Adrenal gland (tissue), 19 donors: Measurements from ENCODE around the gene MUC5B. TPM values are rescaled to one million over a fixed set of nuclear protein-coding genes. Genes with fewer than 3 reads are reported as not detected.
A peak's percentile ranks its signal among the peaks of the same experiment; 100 is the strongest.
"Not testable (repeated sequence)": the region's sequence is repeated elsewhere in the genome, so short reads cannot be mapped to it uniquely, and the experiment has no call there.

ENCODE experiments used
- DNase-seq, 7 donors: peaks; one replicate each; pipeline ENCODE4 v3.0.0-alpha.2; 2019 to 2020
- H3K27ac ChIP-seq, 5 donors: fragments of 200-600 bp; sonication (generic) in 4 of 5; 1 replicate in 3 of 5; 2 replicates in 2 of 5; pipeline versions ENCODE4 v1.5.1 to v1.8.0; 2016 to 2020; ENCODE audit warnings: mild to moderate bottlenecking in 1 of 5
- H3K27me3 ChIP-seq: fragments of 200-600 bp; 2 replicates; pipeline ENCODE4 v1.8.0; 2021
- H3K36me3 ChIP-seq, 2 donors: fragments of 200-600 bp; replicated peaks in 1 of 2; 1 replicate in 1 of 2; 2 replicates in 1 of 2; pipeline versions ENCODE4 v1.5.1 to v1.8.0; 2018 to 2022
- H3K4me1 ChIP-seq, 2 donors: fragments of 200-600 bp; replicated peaks in 1 of 2; 1 replicate in 1 of 2; 2 replicates in 1 of 2; pipeline versions ENCODE4 v1.5.1 to v1.8.0; 2018 to 2021
- H3K4me3 ChIP-seq, 4 donors: fragments of 200-600 bp; sonication (generic) in 3 of 4; one replicate each; pipeline ENCODE4 v1.5.1; 2016 to 2018
- H3K9me3 ChIP-seq, 3 donors: fragments of 200-600 bp; sonication (generic) in 1 of 3; replicated peaks in 1 of 3; 1 replicate in 2 of 3; 2 replicates in 1 of 3; pipeline versions ENCODE4 v1.5.1 to v1.8.0; 2016 to 2021
- POLR2A ChIP-seq, 2 donors: fragments of 450-650 bp; IDR thresholded peaks; one replicate each; pipeline ENCODE4 v1.6.1; 2017; ENCODE audit warnings: antibody characterized with exemption in 2 of 2, mild to moderate bottlenecking in 2 of 2, moderate library complexity in 1 of 2
- WGBS, 4 donors: extraction: QIAGEN DNeasy Blood & Tissue Kit in 2 of 4; methylation state at CpG; one replicate each; pipeline versions ENCODE4 v1.1.5 to v1.1.7; 2013 to 2017; 5-methylcytosine and 5-hydroxymethylcytosine counted together
- intact Hi-C, 2 donors: fragments of 100-400 bp; cut with DNase I; formaldehyde crosslinking; loops; one replicate each; pipeline versions ENCODE4 v1.14.1 to v1.15.0; 2022 to 2023
- long read RNA-seq, 10 donors: library from polyadenylated mRNA in 3 of 10; unstranded in 2 of 10; stranded (forward) in 1 of 10; transcript quantifications; one replicate each; pipeline ENCODE4 v2.0.0 and lab custom pipeline, GENCODE V29; 2021 to 2026
- polyA plus RNA-seq, 3 donors: library from polyadenylated mRNA; stranded (reverse); fragments of 200-250 nt in 2 of 3; fragments of 350-450 nt in 1 of 3; fragmentation: Illumina TruSeq in 1 of 3; extraction: RNeasy Lipid Tissue Mini Kit (QIAGEN cat#74804) in 1 of 3; gene quantifications; one replicate each; pipeline ENCODE4 v1.2.3, GENCODE V29; 2013 to 2014
- total RNA-seq, 9 donors: library from RNA; depleted of rRNA in 4 of 9; stranded (reverse); fragments of >200 nt in 4 of 9; fragments of 120-200 nt in 1 of 9; fragmentation: NEBNext Ultra II Directional in 1 of 9; extraction: Animal tissue kit (Norgen Biotek cat#: 25700) in 1 of 9; gene quantifications; one replicate each; pipeline versions ENCODE4 v1.1.0 to v1.2.4, GENCODE V29; 2013 to 2023
- TF ChIP-seq, protein P1 (sequence below), 6 experiments: fragments of 450-650 bp in 4 of 6; fragments of 200-600 bp in 2 of 6; sonication (generic) in 1 of 6; IDR thresholded peaks; 1 replicate in 5 of 6; 2 replicates in 1 of 6; pipeline versions ENCODE4 v1.5.1 to v1.8.0; 2016 to 2021; ENCODE audit warnings: antibody characterized with exemption in 6 of 6, mild to moderate bottlenecking in 2 of 6, moderate library complexity in 1 of 6
- donor health status: healthy with polysubstance abuse.
- donor health status: Bipolar disorder and iron deficiency.
- donor health status: DM: yes; HTN: yes; CAD: no.
- donor health status: DM: no; HTN: no; CAD: no.
- donor health status: DM: no; HTN: no; CAD: no.
- donor health status: DM: yes; HTN: yes; CAD: no.

The MUC5B gene, protein sequence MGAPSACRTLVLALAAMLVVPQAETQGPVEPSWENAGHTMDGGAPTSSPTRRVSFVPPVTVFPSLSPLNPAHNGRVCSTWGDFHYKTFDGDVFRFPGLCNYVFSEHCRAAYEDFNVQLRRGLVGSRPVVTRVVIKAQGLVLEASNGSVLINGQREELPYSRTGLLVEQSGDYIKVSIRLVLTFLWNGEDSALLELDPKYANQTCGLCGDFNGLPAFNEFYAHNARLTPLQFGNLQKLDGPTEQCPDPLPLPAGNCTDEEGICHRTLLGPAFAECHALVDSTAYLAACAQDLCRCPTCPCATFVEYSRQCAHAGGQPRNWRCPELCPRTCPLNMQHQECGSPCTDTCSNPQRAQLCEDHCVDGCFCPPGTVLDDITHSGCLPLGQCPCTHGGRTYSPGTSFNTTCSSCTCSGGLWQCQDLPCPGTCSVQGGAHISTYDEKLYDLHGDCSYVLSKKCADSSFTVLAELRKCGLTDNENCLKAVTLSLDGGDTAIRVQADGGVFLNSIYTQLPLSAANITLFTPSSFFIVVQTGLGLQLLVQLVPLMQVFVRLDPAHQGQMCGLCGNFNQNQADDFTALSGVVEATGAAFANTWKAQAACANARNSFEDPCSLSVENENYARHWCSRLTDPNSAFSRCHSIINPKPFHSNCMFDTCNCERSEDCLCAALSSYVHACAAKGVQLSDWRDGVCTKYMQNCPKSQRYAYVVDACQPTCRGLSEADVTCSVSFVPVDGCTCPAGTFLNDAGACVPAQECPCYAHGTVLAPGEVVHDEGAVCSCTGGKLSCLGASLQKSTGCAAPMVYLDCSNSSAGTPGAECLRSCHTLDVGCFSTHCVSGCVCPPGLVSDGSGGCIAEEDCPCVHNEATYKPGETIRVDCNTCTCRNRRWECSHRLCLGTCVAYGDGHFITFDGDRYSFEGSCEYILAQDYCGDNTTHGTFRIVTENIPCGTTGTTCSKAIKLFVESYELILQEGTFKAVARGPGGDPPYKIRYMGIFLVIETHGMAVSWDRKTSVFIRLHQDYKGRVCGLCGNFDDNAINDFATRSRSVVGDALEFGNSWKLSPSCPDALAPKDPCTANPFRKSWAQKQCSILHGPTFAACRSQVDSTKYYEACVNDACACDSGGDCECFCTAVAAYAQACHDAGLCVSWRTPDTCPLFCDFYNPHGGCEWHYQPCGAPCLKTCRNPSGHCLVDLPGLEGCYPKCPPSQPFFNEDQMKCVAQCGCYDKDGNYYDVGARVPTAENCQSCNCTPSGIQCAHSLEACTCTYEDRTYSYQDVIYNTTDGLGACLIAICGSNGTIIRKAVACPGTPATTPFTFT (N-terminal part only)
- total RNA-seq (under 1 TPM in 4 of 9 donors, not detected in 5; 0.11 to 0.95 (median 0.82) TPM), polyA plus RNA-seq (under 1 TPM in 1 of 3 donors, not detected in 2; under 0.01 TPM)
- long read RNA-seq, donor 1: 0 reads
- long read RNA-seq, donor 2: 0 reads
- long read RNA-seq, donor 3: 0 reads
- long read RNA-seq, donor 4: 0 reads
- long read RNA-seq, donor 5: 0 reads
- long read RNA-seq, donor 6: 0 reads
- long read RNA-seq, donor 7: 0 reads
- long read RNA-seq, donor 8: 0 reads
- long read RNA-seq, donor 9: 0 reads
- long read RNA-seq, donor 10: 0 reads

GRCh38 chr11:1222491-1223345 lies at the start of gene MUC5B:
Gene MUC5B, plus strand, starts transcription at chr11:1223066. Its CDS starts 58 bp downstream, at chr11:1223124.
- peak in 6 of 7 donors; percentile 46 to 79 (median 72) for DNase-seq
- 26 to 52% (median 48%) methylated on average over 11 to 36 of the region's 36 CpGs; no CpG with 5 or more reads in 1 of the 4 donors for WGBS, 4 donors

GRCh38 chr11:1173396-1173795 lies 49.5 kb upstream of the MUC5B start:
- H3K4me1 ChIP-seq, intact Hi-C loops, H3K4me3 ChIP-seq, H3K27ac ChIP-seq, H3K9me3 ChIP-seq, H3K36me3 ChIP-seq, H3K27me3 ChIP-seq, DNase-seq: not testable (repeated sequence)
- 89 to 93% (median 91%) methylated on average over 3 of the region's 3 CpGs for WGBS, 4 donors

More at GRCh38 chr11:1222491-1223345, at the start of gene MUC5B:
- intact Hi-C loops: no loop called here
- Histone ChIP-seq H3K27ac (no peak within 1 kb of the TSS), H3K9me3 (no peaks in the 10 kb centered on the region), H3K4me1 (no peaks in the 10 kb centered on the region), H3K4me3 (no peak within 1 kb of the TSS), H3K36me3 (no peaks in the 10 kb centered on the region), H3K27me3 (peaks cover 8% of the 10 kb centered on the region)
- no peak for TF ChIP-seq POLR2A (IDR thresholded peaks at IDR 0.05)
- TF ChIP-seq, protein P1, sequence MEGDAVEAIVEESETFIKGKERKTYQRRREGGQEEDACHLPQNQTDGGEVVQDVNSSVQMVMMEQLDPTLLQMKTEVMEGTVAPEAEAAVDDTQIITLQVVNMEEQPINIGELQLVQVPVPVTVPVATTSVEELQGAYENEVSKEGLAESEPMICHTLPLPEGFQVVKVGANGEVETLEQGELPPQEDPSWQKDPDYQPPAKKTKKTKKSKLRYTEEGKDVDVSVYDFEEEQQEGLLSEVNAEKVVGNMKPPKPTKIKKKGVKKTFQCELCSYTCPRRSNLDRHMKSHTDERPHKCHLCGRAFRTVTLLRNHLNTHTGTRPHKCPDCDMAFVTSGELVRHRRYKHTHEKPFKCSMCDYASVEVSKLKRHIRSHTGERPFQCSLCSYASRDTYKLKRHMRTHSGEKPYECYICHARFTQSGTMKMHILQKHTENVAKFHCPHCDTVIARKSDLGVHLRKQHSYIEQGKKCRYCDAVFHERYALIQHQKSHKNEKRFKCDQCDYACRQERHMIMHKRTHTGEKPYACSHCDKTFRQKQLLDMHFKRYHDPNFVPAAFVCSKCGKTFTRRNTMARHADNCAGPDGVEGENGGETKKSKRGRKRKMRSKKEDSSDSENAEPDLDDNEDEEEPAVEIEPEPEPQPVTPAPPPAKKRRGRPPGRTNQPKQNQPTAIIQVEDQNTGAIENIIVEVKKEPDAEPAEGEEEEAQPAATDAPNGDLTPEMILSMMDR (IDR thresholded peaks at IDR 0.05): no peak

- H3K27me3 ChIP-seq: no peaks in the 10 kb centered on the region
- no peak for DNase-seq
- H3K4me3 ChIP-seq: no peak overlapping the region
- intact Hi-C loops: no loop called here
- H3K4me1 ChIP-seq: no peaks in the 10 kb centered on the region
- H3K9me3 ChIP-seq: no peaks in the 10 kb centered on the region
- H3K27ac ChIP-seq: no peak overlapping the region
- WGBS, 4 donors: 83 to 90% (median 87%) methylated on average over 11 to 39 of the region's 39 CpGs
- TF ChIP-seq, protein P1 (IDR thresholded peaks at IDR 0.05): no peak
- no peak for TF ChIP-seq POLR2A (IDR thresholded peaks at IDR 0.05)
- no peaks in the 10 kb centered on the region for H3K36me3 ChIP-seq
Observed at GRCh38 chr11:1174441-1175370, 48.2 kb upstream of the MUC5B start.
